HG03045 (cell line): ENCODE data around the gene C10orf105.

Experiments
- ATAC-seq: cut with Tn5 transposase; IDR thresholded peaks from one replicate; pipeline ENCODE4 v1.9.1; 2021; ENCODE audit warnings: mild to moderate bottlenecking, moderate library complexity; ENCODE audit not compliant: unreplicated experiment

C10orf105 gene, protein sequence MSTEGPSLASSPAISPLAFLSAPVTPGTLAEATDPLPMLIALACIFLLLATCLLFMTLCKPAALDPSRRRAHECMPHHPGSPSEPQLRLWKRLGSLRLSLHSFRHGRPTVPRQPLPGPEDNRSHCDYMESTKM

DNA sequence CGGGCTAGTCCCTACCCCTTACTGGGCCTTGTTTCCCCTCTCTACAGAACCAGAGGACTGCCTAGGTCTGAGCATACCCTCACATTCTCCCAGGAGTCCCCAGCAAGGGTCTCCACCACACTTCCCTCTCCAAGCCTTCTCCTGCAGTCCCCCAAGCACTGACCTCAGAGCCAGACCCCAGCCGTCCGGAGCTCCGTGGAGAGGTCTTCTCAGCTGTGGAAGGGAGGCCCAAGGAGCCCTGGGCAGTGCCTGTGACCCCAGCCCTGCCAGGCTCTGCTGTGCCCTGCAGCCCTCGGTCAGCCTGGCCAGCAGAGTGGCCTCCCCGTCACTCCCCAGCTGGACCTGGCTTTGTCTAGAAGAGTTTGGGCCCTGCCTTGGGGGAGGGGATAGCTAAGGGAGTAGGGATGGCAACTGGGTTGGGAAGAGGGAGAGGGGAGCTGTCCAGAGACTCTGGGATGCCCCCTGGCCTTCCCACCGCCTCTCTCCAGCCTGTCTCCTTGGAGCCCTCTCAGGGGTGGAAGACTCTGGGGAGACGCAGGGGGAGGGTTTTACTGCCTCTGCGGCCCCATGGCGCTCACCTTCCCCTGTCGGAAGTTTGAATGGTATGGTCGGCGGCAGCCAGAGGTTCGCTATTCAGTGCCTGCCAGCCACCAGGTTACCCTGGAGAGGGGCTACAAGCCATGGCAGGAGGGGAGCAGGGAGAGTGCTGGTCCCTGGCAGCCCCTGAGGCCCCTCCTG, at the start of gene C10orf105:
Gene C10orf105 (minus strand): TSS at position 315 of the 738 bp plus-strand sequence. CDS start 3,441 bp downstream, outside the sequence.
- no peak for ATAC-seq

DNA sequence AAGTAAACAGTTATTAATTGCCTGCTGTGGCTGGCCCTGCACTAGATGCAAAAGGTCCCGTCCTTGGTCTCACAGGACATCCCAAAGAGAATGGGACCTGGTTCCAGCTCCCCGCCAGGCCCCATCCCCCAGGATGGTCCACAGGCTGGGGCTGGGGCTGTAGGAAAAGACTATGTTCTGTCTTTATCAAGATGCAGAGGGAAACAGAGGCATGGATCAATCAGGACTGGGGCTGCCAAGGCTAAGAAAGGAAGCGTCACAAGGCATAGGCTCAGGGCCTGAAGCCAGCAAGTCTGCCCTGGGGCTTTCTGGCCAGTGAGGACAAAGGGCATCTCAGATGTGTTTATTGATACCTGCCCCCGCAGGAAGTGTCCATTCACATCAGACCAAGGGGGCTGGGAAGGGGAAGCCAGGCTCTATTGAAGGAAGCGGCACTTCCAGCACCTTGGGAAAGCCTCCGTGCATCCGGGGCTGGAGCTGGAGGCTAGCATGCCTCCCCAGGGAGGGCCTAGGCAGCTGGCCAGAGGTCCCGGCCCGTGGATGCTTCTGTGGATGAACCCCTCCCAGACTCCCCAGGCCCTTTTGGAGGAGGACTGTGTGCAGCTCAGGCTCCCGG, 48.0 kb upstream of the C10orf105 start:
- ATAC-seq = no peak

DNA sequence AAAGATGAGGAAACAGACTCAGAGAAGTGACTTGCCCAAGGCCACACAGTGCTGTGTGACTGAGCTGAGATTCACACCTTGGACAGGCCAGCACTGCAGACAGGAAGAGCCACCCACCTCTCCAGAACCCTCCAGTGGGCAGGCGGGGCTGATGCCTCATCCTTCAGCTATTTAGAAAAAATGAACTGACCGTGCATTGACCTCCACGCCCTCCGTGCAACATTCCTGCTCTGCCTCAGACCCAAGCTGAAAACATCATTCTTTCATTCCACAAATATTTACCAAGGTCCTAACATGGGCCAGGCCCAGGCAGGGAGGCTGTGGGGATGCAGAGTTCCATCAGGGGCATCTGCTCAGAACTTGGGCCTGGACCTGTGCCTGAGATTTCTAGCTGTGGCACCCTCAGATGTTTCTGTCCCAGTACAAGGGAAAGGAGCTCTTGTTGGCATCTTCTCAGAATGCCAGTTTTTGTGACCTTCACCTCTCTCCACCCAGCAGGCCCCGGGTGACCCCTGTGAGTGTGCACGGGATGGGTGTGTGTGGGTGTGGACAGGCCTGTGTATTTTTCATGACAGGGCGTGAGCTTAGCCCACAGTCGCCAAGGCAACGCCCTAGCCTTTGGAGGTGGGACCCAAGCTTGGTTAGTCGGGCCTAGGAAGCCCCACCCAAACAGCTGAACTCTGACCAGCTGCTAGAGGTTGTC, 47.3 kb upstream of the C10orf105 start:
- ATAC-seq = no peak

DNA sequence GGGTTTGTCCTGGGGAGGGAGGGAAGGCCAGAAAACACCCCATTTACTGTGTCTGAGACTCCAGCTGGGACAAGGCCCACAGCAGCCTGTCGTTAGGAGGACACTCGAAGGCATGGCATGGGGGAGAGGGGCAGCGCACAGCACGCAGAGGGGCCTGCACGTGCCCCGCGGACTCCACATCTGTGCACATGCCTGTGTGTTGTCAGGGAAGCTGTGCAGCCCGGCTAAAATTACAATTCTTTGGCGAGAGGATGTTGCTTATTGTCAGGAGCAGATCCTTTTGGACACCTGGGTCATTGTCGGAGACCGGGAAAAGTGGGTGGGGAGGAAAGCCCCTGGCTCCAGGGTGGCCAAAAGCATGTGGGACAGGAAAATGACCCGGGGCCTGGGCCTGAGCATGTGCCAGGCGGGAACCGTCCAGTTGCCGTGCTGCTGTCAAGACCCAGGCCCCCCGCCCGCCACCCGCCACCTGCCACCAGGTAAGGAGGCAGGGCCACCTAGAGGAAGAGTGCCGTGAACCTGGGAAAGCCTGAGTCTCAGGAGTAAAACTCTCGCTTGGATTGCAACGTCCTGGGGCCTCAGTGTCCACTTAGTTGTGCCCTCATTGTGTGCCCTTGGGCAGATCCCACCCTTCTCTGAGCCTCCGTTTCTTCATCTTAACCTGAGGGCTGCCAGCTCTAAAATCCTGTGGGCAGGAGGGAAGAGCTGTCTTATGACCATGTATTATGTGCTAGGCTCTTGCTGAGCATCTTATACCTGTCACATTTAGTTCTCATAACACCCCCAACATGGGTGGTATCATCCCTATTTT, 46.5 kb upstream of the C10orf105 start:
- no peak for ATAC-seq

DNA sequence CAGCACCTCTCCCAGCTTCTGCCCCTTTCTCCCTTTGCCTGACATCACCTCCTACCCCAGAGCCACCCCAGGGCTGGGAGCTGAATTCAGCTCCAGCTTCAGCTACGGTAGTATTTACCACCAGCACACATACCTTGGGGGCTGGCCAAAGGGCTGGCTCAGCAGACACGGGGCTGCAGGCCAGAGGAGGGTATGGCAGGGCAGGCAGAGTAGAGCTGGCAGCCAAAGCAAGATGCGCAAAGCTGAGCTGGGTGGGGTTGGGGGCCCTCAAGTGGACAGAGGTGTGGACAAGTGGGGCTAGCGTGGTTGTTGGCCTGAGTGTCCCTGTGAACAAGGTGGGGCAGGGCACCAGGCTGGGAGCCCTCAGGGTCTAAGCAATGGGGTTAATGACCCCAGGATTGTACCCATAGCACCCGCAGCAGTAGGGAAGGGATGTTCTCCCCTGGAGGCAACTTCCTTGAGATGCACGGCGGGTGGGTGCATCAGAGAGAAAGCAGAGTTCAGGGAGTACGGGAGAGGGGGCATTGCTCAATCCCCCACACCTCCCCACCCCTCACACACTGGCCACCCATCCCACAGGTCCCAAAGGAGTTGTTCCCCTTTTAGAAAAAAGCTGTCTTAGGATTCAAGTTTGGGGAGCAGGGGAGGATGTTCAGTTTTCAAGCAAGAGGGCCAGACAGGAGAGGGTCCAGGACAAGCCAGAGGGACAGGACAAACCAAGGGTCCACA, 45.8 kb upstream of the C10orf105 start:
- ATAC-seq = no peak

DNA sequence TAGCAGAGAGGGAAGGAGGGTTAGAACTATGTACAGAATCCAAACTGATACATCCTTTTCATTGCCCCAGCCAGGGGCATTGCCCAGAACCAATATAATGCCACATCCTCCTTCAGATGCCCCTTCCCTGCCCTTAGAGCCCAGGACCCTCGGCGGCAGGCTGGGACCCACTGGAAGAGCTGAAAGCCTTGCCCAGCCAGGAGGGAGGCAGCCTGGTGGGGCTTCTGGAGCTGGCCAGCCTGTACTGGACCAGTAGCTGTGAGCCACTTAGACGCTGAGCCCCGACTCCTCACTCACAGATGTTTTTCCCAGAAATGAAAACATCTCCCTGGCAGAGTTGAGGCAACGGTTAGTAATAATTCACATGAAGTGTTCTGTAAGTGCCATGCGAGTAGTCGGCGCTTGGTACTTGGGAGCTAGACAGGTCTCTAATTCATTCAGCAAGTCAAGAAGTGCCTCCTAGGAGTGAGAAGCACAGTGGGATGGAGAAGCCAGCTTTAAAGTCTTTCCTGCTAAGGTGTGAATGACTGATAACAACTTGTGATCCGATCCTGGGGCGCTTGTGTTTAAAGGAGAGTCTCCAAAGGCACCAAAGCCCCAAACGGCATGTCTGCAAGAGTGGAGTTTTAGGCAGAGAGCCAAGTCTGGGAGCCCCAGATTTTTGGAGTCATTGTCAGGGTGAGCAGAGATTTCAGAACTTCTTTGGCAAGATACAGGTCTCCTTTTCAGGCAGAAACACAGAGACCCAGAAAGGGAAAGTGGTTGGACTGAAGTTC, 44.0 kb upstream of the C10orf105 start:
- no peak for ATAC-seq

DNA sequence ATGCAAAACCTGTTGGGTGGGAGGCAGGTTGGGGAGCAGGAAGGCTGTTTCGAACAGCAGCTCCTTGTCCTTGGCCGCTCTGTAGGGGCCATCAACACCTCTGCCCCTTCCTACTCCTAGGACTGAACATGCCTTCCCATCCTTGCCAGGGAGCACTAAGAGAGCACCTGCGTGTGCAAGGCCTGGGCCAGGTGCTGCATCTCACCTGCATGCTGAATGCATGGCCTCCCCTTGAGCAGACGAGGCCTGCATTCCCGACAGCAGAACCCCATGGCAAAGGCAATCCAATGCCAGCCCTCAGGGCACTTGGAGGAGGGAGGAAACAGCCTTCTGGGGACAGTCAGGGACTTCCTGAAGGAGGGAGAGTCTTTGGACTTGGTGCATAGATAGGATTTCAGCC, 42.7 kb upstream of the C10orf105 start:
- ATAC-seq = no peak

DNA sequence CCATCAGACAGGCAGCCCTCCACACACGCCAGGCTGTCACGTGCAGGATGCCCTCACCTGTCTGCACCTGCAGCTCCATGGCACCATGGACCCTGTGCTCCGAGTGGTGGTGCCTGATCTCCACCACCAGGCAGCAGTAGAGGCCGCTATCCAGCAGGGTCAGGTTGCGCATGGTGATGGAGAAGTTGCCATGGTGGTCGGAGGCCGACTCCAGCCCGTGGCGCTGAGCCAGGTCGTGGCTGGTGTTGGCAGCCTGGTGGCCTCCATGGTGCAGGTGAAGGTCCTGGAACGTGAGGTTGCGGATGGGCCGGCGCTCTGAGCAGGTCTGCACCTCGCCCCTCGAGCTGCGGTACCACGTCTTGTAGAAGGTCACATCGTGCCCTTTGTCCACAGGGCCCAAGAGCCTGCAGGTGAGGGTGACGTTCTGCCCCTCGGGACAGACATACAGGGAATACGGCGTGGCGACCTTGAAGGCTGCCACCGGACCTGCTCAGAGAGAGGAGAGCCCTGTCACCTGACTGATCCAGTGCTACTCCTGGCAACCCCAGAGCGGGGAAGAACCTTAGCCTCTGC, 42.0 kb upstream of the C10orf105 start:
- ATAC-seq = no peak

DNA sequence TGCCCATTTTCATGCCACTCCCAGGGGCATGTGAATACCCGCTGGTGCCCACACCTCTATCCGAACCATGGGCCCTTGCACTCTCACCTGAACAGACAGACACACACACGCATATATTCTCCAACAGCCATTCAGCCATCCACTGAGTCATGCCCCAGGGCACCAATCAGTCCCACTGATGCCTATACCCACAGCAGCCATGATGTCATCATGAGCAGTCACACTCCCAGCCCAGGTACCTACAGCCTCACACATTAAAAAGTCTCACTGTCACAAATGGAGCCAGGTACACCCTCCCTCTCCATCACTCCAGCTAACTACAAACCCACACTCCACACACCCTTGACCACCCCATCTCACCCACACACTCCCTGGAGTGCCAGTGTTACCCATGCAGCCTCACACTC, 41.5 kb upstream of the C10orf105 start:
- ATAC-seq = no peak

DNA sequence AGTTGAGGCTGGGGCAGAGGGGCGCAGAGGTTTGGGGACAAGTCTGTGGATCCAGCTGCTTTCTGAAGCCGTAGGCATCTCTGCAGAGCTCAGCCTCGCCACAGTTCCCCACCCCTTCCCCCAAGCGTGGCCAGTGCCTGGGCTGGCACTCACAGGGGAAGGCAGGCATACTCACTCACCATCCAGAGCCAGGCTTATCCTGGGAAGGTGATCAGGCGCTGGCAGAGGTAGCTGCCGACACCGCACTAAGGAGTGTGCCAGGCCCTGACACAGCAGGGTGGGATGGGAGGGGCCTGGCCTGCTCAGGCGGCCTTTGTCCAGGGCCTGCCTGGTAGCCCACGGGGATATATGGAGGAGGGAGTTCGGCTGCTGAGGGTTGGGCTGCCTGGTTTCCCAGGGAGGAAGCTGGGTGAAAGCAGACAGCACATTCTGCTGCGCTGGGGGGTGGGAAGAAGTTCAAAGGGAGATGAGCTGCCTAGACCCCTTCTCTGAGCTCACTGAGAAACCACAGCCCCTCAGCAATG, 37.9 kb upstream of the C10orf105 start:
- ATAC-seq = no peak

DNA sequence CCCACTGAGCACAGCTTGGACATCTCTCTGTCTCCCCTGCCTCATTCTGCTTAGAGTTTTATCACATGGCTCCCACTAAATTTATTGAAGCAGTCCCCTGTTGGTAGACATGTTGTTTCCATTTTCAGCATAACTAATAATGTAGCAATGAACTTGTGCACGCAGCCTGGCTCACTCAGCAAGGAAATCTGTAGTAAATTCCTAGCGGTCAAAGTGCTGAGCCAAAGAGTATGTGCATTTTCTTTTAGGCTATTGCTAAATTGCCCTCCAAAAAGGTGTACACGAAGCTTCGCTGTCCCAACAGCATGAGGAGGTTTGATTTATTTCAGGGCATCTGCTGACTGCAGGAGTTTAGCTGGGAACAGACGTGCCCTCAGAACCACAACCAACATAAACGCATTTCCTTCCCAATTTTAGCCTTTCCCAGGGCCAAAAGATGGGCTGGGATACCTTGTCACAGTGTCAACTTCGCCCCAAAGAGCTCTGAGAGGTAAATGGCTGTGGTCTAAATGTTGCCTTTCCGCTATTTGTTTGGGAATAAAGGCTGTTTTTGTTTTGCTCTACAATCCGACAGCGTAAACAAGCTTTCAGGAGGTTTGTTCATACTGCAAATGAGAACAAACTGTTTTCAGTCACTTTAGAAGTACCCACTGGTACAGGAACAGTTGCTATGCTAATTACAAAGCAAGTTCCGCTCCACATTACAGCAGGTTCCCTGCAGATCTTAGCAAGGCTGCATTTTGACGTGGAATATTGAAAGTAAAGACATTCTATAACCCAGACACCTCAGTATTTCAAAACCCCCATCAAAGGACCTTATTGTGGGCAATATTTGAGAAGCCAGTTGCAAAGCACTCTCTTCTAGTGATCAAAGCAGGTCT, 37.0 kb upstream of the C10orf105 start:
- ATAC-seq = no peak

DNA sequence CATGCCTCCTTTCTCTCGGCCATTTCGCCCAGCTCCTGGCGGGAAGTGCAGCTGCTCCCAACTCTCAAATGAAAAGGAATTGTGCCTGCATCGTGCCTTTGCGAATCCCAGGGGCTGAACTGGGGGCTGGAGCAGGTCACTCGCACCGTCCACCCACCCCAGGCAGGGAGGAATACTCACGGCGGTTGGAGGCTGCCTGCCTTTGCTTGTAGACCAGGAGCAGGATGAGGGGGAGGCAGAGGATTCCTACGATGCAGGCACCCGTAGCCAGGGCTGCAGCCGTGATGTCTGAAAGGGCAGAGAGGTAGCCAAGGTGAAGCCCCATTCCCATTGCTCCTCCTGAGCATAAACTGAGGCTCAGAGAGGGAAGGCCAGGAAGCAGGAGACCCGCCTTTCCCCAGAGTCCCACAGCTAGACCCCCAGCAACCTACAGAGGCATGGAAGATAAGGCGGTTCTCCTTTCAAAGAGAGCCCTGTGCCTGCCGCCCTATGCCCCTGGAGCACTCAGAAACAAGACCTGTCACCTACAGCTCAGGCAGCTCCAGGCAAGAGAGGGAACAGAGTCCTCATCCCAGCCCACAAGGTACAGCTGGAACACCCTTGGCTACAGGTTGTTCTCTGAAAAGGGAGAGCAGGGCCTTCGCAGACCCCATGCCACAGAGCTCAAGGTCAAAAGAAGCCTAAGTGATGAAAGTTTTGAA, 35.8 kb upstream of the C10orf105 start:
- no peak for ATAC-seq

DNA sequence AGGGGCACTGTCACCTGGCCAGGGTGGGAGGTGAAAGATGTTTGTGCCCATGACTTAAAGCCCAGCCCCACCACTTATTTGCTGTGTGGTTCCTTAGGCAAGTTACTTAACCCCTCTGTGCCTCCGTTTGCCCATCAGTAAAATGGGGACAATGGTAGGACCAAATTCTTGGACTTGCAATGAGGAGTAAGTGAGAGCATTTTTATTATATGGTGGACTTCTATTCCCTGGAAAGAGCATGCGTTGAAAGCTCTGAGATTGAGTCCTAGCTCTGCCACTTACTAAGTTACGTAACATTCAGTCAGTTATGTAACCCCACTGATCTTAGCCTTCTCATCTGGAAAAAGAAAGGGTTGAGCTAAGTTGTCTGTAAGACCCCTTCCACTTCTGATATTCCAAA, 35.0 kb upstream of the C10orf105 start:
- no peak for ATAC-seq

DNA sequence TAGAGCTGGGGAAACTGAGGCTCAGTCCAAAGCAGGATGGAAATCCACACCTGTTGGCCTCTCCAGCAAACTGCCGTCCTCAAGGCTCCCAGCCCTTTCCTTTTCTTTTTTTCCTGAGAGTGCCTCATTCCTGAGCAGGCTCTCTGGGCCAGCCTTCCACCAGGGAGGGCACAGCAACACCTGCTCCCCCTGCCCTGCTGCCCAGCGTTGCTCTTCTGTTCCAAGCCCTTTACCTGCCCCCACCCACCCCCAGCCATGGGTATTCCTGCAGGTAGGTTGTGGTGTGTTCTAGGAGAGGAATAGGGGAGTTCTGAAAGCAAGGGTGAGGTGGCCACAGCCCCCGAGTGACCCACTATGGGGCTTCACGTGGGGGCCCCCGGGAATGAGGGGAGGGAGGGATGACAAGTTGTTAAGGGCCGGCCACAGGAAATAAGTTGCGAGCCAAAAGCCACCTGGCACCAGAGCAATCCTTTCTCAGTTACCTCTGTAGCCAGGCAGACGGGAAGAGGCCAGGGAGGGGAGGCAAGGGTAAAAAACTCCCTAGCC, 34.5 kb upstream of the C10orf105 start:
- no peak for ATAC-seq

DNA sequence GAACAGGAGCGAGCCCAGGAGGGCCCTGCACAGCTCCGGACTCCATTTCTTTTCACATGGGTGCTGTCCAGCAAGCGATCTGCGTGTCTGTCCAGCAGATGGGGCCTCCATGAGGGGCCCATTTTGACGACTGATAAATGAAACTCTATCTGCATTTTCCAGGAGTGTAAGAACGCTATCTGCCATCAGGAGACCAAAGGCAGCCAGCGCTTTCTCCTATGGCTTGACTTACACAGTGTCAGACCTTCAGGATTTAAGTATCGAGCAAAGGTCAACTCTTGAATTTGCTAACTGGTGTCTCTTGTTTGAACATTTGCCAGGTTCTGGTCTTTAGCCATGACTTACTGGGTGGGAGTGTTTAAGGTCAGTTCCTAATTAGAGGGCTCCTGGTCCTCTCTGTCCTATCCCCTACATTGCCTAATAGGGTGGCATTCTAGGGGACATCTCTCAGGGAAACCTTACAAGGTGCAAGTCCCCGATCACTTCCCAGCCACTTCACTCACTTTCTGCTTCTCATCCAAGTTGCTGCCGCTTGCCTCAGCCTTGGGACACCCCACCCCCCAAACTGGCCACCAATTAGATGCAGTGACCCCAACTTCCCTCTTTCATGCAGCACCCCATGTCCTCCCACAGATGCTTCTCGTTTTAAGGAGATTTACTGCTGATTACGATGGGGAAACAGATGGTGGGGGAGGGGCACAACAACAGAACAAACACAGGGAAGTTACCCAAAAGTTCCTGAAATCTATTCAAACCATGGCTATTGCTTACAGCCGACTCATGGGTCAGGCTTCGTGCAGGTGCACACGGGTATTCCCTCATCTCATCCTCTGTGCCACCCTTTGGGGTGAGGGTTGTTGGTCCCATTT, 33.7 kb upstream of the C10orf105 start:
- no peak for ATAC-seq
